Measurements from ENCODE around the gene CGB7.

- TF ChIP-seq CTCF (conservative IDR thresholded peaks at IDR 0.05; ENCODE audit: low read depth in 2 of 2) (no peak), ZNF331 (CRISPR knock-in tag; IDR thresholded peaks at IDR 0.05; ENCODE audit: low read depth) (no peak)
Observed at GRCh38 chr19:49006905-49007304, 50.6 kb downstream of the CGB7 start.

Measured in GM23338 (cell line).